ENCODE measurements around the gene WBP2NL. TPM values are rescaled to one million over a fixed set of nuclear protein-coding genes. Genes with fewer than 3 reads are reported as not detected.

WBP2NL gene
- total RNA-seq, 2 experiments from 2014 or later = 1.1 to 1.9 TPM

DNA sequence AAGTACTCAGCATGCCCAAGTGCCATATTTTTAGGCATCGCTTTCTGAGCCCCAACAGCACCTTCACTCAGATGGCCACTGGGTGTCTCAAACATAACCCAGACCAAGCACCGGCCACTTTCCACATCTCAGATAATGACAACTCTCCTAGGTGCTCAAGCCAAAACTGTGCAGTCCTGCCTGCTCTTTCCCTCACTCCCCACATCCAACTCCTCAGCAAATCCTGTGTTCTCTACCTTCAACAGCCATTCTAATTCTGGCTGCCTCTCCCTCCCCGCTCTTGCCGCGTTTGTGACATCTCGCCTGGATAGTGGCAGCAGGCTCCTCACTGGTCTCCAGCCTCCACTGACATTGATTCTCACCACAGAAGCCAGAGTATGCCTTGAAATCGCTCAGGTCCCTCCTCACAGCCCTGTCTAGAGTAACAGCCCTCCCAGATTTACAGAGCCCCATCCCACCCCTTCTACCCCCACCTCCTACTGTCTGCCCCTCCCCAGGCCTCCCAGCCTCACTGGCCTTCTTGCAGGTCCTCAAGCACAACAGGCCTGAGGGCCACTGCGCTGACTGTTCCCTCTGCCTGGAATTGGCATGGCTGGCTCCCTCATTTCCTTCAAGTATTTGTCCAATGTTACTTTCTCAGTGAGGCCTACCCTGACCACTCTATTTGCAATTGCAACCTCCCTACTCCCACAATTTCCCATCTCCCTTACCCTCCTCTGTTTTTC, 74.2 kb downstream of the WBP2NL start:
- Histone ChIP-seq H3K4me1 (ENCODE audit: insufficient read depth, low read length, poor library complexity, severe bottlenecking) (peaks cover 18% of the 10 kb centered on the region), H3K9me3 (ENCODE audit: low read length) (no peaks in the 10 kb centered on the region), H4K20me1 (ENCODE audit: insufficient read depth, low read length) (no peaks in the 10 kb centered on the region), H3K4me3 (ENCODE audit: low read depth, low read length, poor library complexity, severe bottlenecking) (no peak overlapping the region), H3K36me3 (ENCODE audit: insufficient read depth, low read length) (0 out of 2 replicates have a peak, but pooled peaks cover 3% of the 10 kb centered on the region), H3K9me2 (ENCODE audit: insufficient read depth, low read length) (no peaks in the 10 kb centered on the region), H3K27ac (ENCODE audit: low read depth, low read length, poor library complexity, severe bottlenecking) (no peak overlapping the region), H3K4me2 (ENCODE audit: low read length) (no peak overlapping the region), H2AFZ (ENCODE audit: low read length) (no peak overlapping the region), H3K79me2 (ENCODE audit: insufficient read depth, low read depth, low read length) (no peaks in the 10 kb centered on the region)
- no TSS peak for BruUV-seq (replicated peaks)
- ChIA-PET POLR2A (no interaction called here), CTCF (ENCODE audit: unreplicated experiment) (no interaction called here)
- TF ChIP-seq, protein P1, sequence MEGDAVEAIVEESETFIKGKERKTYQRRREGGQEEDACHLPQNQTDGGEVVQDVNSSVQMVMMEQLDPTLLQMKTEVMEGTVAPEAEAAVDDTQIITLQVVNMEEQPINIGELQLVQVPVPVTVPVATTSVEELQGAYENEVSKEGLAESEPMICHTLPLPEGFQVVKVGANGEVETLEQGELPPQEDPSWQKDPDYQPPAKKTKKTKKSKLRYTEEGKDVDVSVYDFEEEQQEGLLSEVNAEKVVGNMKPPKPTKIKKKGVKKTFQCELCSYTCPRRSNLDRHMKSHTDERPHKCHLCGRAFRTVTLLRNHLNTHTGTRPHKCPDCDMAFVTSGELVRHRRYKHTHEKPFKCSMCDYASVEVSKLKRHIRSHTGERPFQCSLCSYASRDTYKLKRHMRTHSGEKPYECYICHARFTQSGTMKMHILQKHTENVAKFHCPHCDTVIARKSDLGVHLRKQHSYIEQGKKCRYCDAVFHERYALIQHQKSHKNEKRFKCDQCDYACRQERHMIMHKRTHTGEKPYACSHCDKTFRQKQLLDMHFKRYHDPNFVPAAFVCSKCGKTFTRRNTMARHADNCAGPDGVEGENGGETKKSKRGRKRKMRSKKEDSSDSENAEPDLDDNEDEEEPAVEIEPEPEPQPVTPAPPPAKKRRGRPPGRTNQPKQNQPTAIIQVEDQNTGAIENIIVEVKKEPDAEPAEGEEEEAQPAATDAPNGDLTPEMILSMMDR (conservative IDR thresholded peaks at IDR 0.05; ENCODE audit: low read length) = peak; percentile 45
- no peak for TF ChIP-seq EZH2phosphoT487 (IDR thresholded peaks at IDR 0.05; ENCODE audit: borderline replicate concordance, low read depth, low read length)
- intact Hi-C loops (cut with micrococcal nuclease; ENCODE audit: unreplicated experiment) = no loop called here
- peak; percentile 33 for DNase-seq (ENCODE audit: low spot score)

DNA sequence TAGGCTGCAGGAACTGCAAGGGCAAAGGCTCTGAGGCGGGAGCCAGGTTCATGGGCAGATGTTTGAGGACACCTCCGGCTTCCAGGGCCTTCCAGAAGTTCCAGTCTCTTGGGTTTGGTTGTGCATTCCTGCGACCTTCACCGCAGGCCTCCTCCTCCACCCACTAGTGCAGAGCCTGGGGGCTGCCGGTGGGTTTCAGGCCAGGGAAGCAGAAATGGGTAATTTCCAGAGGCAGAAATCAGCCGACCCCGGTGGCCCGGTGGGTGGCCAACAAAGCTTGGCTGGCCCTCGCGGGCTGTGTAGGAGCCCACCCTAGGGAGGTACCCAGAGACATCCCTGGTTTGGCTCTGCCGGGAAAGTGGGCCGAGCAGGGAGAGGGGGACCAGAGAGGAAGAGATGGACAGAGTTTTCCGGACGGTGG, 75.0 kb downstream of the WBP2NL start:
- CTCF ChIA-PET (ENCODE audit: unreplicated experiment) = no interaction called here
- H3K4me3 ChIP-seq (ENCODE audit: low read depth, low read length, poor library complexity, severe bottlenecking) = no peak overlapping the region

More for the DNA sequence above, 75.0 kb downstream of the WBP2NL start:
- POLR2A ChIA-PET = no interaction called here
- no peaks in the 10 kb centered on the region for H3K79me2 ChIP-seq (ENCODE audit: insufficient read depth, low read depth, low read length)
- intact Hi-C loops (cut with micrococcal nuclease; ENCODE audit: unreplicated experiment) = no loop called here
- H3K27ac ChIP-seq (ENCODE audit: low read depth, low read length, poor library complexity, severe bottlenecking) = no peak overlapping the region
- no peak overlapping the region for H3K4me2 ChIP-seq (ENCODE audit: low read length)
- no peaks in the 10 kb centered on the region for H3K9me3 ChIP-seq (ENCODE audit: low read length)
- H3K9me2 ChIP-seq (ENCODE audit: insufficient read depth, low read length) = no peaks in the 10 kb centered on the region
- H2AFZ ChIP-seq (ENCODE audit: low read length) = no peak overlapping the region
- H4K20me1 ChIP-seq (ENCODE audit: insufficient read depth, low read length) = no peaks in the 10 kb centered on the region
- DNase-seq (ENCODE audit: low spot score) = no peak
- BruUV-seq (replicated peaks) = no TSS peak
- peaks cover 22% of the 10 kb centered on the region for H3K4me1 ChIP-seq (ENCODE audit: insufficient read depth, low read length, poor library complexity, severe bottlenecking)
- TF ChIP-seq, protein P1 (conservative IDR thresholded peaks at IDR 0.05; ENCODE audit: low read length) = no peak
- no peak for TF ChIP-seq EZH2phosphoT487 (IDR thresholded peaks at IDR 0.05; ENCODE audit: borderline replicate concordance, low read depth, low read length)
- H3K36me3 ChIP-seq (ENCODE audit: insufficient read depth, low read length) = no peaks in the 10 kb centered on the region
